UCSD-AML1 (cell line): ENCODE data around the gene TBPL2.

ENCODE experiments used
- DNase-seq: peaks from one replicate; lab custom pipeline; 2025; ENCODE audit not compliant: unreplicated experiment; lab: John Stamatoyannopoulos, UW

The TBPL2 gene

GRCh38 chr14:55366271-55366670 is 74.1 kb downstream of the TBPL2 start:
- no peak for DNase-seq
